ENCODE results near the gene CPLX3.

The CPLX3 gene

GRCh38 chr15:74788042-74788682 is 38.3 kb upstream of the CPLX3 start:
- DNase-seq (ENCODE audit: low read depth), result no peak

- DNase-seq (ENCODE audit: low read depth), result no peak
Measured at GRCh38 chr15:74788683-74789151, 37.7 kb upstream of the CPLX3 start.

- DNase-seq (ENCODE audit: low read depth), result no peak
Measured at GRCh38 chr15:74789171-74789631, 37.2 kb upstream of the CPLX3 start.

- DNase-seq (ENCODE audit: low read depth), result no peak
Measured at GRCh38 chr15:74789741-74790079, 36.7 kb upstream of the CPLX3 start.

- DNase-seq (ENCODE audit: low read depth), result no peak
Measured at GRCh38 chr15:74790080-74790916, 36.1 kb upstream of the CPLX3 start.

- DNase-seq (ENCODE audit: low read depth), result no peak
Measured at GRCh38 chr15:74791007-74791406, 35.4 kb upstream of the CPLX3 start.

- DNase-seq (ENCODE audit: low read depth), result no peak
Measured at GRCh38 chr15:74791667-74792066, 34.8 kb upstream of the CPLX3 start.

- DNase-seq (ENCODE audit: low read depth), result no peak
Measured at GRCh38 chr15:74792227-74793016, 34.0 kb upstream of the CPLX3 start.

- no peak for DNase-seq (ENCODE audit: low read depth)
Measured at GRCh38 chr15:74793135-74794028, 33.0 kb upstream of the CPLX3 start.

GRCh38 chr15:74794248-74794969 is 32.0 kb upstream of the CPLX3 start:
- DNase-seq (ENCODE audit: low read depth), result no peak

- no peak for DNase-seq (ENCODE audit: low read depth)
Measured at GRCh38 chr15:74794970-74795349, 31.5 kb upstream of the CPLX3 start.

GRCh38 chr15:74795966-74796625 is 30.3 kb upstream of the CPLX3 start:
- DNase-seq (ENCODE audit: low read depth), result no peak

- DNase-seq (ENCODE audit: low read depth), result no peak
Measured at GRCh38 chr15:74798388-74799254, 27.8 kb upstream of the CPLX3 start.

GRCh38 chr15:74799255-74799855 is 27.1 kb upstream of the CPLX3 start:
- no peak for DNase-seq (ENCODE audit: low read depth)

- DNase-seq (ENCODE audit: low read depth), result peak; percentile 77
Measured at GRCh38 chr15:74799856-74800558, 26.4 kb upstream of the CPLX3 start.

- no peak for DNase-seq (ENCODE audit: low read depth)
Measured at GRCh38 chr15:74800559-74801094, 25.8 kb upstream of the CPLX3 start.

GRCh38 chr15:74801311-74801997 is 25.0 kb upstream of the CPLX3 start:
- DNase-seq (ENCODE audit: low read depth), result no peak

Measured in stimulated activated CD8-positive, alpha-beta memory T cell treated with anti-CD3 and anti-CD28 coated beads, Interleukin-15, amount 100 ng/mL, for 24 hours (primary cell).